ENCODE results near the gene ZCCHC24. TPM values are rescaled to one million over a fixed set of nuclear protein-coding genes. Genes with fewer than 3 reads are reported as not detected.
A peak's percentile ranks its signal among the peaks of the same experiment; 100 is the strongest.

Gene ZCCHC24
- total RNA-seq, 1 experiment from 2014 or later: 8.7 TPM

DNA sequence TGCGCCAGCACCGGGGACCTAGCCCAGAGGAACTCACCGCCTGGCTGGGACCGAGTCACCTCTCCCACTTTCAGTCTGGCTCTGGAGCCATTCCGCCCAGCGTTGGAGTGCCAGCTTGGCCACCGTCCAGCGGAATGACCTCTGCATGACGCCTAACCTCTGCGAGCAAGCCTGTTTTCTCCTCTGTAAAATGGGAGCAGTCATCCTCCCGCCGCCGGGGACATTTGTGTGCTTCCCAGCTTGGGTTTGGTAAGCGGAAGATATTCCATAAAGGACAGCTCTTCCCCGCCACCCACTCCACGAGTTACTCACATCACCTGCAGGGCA, 1.3 kb upstream of the ZCCHC24 start:
- no peak for DNase-seq (ENCODE audit: low spot score)

DNA sequence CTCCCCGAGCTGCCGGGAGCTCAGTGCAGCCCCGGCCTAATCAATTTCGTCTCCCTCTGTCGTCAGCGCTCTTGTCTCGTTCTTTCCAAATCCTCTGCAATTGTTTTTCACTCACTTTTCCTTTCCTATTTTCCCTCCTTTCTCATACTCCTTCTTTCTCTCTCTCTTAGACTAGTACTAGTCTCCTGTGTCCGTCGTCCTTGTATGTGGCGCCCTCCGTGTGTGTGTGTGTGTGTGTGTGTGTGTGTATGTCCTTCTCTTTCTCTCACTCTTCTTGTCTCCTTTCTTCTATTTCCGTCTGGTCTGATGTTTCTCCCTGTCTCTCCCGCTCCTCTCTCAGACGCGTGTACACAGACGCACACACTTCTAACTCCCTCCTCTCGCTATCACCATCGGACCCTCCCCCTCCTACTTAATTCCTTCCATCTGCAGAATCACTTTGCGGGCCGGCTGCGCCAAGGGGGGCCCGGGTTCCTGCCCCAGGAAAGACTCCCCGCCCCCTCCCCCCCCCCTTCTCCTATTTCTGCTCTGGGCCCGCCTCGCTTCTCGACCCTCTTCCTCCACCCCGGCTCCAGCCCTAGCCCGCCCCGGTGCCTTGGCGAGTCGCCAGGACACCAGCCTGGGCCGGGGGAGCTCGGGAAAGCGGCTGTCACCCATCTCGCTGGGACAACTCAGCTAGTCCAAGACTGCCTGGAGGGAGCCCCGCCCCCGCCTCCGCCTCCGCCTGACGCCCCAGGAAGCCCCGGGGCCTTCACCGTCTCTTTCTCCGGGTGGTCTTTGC, 743 bp upstream of the ZCCHC24 start:
- DNase-seq (ENCODE audit: low spot score): no peak

DNA sequence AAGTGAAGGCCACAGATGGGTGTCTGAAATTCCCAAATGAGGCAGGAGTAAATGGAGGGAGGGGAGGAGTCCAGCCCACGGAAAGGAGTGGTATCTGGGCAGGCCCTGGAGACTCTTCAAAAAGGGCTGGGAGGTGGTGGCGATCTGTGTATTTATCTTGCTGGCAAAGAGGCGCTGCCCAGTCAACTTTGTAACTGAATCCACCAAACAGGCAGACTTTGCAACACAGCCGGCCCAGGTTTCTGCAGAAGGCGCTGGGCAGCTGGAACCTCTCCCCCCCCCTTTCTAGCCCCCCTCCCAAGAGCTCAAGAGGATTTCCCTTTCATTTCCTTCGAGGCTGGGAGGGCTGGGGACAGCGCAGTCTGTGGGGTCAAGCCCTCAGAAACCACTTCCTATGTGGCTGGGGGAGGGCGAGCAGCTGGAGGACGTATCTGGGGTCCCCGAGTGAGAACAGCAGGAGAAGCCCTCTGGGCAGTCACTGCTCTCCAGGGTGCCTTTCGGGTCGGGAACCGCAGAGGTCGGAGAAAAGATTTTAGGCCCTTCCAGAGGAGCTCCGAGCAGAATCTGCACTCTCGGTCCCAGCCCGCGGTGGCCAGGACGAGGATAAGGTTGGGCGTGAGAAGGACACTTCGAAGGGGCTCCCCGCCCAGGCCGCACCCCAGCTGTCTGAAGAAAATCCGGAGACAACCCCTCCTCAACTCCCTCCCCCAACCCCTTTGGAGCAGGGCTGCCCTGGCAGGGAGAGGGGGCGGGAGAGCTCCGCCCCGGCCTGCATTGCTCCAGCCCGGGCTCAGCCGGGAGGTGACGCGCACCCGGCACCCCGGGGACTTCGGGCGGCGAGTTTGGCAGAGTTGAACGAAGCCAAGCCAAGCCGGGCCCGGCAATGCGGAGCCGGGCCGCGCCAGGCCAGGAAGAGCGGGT, 965 bp downstream of the ZCCHC24 start:
- peak; percentile 76 for DNase-seq (ENCODE audit: low spot score)

DNA sequence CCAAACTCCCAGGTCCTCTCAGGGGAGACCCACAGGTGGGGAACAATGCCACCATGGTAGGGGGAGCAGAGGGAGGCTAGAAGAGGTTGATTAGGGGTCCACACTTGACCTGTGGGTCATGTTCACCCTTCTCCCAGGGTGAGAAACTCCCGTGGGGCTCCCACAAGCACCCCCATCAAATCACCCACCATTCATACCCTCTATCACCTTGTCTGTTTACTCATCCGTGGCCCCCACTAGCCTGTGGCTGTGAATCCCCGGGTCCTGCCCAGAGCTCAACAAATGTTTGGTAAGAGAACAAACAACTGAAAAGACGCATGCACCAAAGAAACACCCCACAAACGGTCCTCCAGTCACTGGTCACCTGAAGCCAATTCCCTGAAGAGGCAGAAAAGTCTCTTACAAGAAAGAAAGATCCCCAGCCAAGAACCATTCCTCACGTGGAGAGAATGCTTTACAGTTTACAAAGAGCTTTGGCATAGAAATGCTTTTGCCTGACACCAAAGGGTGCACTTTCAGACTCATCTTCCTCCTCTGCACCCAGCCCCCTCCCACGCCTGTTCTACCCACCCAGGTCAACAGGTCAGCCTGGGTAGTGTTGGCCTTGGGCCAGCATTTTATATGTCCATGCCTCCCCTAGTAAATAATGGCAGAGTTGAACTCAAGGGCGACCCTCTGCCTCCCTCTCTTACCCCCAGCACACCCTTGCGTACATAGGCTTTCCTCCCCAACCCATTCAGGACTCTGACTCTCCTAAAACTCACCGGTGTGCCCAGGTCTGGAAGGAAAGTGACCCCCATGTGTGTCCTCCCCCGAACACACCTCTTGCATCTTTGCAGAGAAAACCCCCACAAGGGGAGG, 1.9 kb downstream of the ZCCHC24 start:
- no peak for DNase-seq (ENCODE audit: low spot score)

DNA sequence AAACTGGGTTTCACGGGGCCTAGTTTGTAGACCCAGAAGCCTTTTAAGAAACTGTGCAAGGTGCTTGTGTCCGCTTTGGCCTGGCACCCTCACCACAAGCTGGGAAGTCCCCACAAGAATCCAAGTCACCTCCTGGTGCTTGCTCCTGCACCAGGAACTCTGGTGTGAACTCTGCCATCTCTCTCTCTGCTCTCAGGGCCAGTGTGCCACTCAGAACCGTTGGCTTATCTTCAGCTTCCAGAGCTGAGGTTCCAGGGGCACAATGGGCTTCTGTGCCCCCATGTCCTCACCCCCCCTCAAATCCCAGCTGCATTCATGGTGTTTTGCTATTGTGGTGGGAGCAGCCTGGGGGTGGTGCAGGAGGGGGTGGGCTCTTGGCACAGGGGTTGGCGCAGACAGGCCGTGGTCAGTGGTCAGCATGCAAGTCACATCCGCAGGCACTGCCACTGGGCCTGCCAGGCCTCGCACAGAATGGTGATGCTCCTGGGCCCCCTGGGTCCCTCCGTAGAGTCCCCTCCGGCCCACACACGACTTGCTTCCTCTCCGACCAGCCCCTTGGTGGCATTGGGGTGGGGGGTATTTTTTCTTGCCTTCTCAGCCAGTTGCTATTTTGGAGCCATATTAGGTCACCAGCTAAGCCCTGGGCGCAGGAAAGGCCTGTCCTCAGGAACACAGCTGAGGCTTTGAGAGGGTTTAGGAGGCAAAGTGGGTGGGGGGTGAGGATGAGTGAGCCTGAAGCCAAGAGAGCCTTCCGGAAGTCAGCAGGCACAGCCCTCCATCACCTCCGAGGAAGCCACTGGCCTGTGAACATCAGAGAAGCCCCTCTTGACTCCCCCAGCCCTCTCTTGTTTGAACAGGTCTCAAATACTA, 3.0 kb downstream of the ZCCHC24 start:
- no peak for DNase-seq (ENCODE audit: low spot score)

DNA sequence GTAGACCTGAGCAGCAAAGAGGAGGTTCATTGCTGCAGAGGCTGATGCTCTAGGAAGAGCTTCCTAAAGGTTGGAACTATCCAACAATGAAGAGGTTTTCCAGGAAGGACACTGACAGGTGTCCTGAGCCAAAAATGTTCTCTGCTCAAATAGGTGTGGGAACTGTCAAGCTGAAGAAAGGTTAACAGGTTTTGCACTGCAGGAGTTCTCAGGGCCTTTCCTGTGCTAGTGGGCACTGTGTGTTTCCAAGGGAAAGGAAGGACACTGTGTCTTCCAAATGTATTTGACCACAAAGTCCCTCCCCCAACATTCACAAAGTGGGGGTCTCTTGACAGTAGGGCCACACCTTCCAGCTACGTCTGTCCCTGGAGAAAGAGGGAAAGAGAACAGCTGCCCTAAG, 4.0 kb downstream of the ZCCHC24 start:
- DNase-seq (ENCODE audit: low spot score): no peak

DNA sequence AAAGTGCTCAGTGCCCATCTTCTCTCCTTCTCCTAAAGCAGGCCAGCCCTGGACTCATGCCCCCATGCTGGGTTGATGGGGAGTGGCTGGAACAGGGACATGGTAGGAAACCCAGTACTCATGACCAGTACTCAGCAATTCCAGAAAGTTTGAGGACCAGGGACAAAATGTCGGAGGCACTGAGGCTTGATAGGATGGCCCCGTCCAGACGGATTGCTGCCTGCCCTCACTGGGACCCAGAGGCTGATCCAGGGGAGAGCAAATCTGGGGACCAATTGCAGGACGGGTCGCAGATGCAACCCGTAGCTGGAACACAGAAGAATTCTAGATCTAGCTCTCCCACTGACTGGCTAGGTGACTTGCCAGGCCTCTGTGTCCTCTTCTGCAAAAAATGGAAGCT, 5.1 kb downstream of the ZCCHC24 start:
- no peak for DNase-seq (ENCODE audit: low spot score)

DNA sequence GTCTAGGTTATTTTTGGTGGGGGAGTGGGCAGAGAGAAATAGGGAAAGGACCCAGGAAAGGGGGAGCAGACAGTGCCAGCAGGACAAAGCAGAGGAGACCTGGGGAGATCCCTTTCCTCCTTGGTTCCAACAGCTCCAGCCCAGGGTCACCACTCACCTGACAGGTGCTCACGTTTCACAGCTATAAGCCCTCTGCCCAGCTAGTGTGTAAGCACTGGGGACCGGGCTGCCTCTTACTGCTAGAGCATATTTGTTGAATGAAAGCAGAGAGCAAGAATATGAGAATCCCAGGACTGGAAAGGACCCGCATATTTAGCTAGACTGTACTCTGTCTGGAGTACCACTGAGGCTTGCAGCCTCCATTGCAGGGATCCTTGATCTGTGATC, 6.7 kb downstream of the ZCCHC24 start:
- no peak for DNase-seq (ENCODE audit: low spot score)

DNA sequence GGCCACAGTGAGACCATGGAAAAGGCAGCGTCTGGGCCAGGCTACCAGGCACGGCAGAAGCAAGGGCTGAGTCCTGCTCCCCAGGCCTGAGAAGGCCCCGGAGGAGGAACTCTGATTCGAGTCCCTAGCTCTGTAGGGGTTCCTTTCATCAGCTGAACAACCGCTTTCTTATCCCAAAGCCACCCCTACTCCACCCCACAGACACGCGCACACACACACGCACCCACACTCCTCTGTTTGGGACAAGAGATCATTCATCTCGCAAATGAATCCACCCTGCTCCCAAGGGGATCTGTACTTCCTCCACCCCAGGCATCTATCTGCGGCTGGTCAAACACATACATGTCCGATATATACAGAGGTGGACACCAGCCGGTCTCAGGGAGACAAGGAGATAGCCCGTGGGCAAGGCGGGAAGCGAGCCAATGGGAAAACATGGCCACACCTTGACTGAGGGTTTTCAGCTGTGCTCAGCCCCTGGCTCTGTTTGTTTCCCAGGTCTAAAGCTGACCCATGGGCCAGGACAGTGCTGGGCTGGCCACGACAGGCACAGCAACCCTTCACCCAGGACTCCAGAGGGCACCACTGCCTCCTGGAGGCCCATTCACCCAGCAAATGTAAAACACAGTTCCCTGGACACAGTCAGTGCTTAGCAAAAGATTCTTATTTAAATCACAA, 7.3 kb downstream of the ZCCHC24 start:
- no peak for DNase-seq (ENCODE audit: low spot score)

DNA sequence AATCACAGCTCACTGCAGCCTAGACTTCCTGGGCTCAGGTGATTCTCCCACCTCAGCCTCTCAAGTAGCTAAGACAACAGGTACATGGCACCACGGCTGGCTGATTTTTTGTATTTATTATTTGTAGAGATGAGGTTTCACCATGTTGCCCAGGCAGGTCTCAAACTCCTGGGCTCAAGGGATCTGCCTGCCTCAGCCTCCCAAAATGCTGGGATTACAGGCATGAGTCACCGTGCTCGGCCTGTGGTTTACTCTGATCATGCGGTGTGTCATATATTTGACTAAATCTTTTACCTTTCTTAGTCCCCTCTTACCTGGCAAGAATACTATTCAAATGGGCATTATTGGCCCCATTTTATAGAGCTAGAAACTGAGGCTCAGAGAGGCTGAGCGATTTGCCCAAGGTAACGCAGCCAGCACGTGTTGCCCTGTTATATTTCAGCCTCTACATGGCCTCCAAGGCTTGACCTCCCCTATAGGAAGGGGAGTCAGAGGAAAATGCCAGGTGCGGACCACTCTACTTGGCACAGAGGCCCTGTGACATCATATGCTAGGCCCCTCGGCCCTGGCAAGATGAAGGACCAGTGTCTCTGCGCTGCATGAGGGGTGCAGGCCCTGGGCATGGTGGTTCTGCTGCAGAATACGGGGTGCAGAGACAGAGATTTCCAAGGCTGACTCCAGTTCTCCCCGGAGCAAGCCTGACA, 8.2 kb downstream of the ZCCHC24 start:
- no peak for DNase-seq (ENCODE audit: low spot score)

DNA sequence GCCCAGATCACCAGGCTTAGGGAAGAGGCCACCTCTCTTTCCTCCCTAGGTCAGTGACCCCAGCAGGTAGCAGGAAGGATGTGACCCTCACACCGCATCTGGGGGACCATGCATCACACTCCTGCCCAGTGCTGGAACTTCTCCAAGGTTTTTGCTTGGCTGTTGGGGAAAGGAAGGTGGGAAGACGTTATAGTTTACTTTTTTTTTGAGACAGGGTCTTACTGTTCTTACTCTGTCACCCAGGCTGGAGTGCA, 8.6 kb downstream of the ZCCHC24 start:
- DNase-seq (ENCODE audit: low spot score): no peak

DNA sequence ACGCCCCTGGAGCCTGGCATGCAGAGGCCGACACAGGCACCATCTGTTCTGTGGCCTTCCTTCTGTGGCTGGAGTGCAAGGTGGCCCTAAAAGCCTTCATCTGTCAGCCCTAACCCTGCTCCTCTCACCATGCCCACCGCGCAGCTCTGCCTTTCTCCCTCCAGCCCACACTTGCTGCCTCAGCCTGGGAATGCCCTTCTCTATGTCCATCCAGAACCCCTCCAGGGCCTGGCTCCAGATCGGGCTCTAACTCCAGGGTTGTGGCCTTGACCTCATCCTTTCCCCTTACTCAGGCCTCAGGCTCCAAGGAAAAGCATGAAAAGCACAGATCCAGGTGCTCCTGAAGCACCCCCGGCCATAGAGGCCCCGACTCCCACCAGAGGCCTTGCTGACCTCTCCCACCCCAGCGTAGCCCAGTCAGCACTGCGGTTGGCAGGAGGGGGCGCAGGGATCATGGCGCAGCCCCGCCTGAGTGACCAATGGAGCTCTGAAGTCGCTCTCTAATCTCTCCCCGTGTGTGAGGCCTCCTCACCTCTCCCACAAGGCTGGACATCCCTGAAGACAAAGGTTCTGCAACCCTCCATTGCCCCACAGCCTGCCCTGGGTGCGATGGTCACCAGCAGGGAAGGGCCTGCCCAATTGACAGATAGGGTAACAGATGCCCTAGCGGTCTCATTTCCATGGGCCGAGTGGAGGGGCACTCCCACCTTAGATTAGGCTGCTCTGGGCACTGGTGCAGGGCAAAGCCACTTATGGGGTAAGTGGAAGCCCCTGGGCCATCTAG, 9.2 kb downstream of the ZCCHC24 start:
- DNase-seq (ENCODE audit: low spot score): no peak

DNA sequence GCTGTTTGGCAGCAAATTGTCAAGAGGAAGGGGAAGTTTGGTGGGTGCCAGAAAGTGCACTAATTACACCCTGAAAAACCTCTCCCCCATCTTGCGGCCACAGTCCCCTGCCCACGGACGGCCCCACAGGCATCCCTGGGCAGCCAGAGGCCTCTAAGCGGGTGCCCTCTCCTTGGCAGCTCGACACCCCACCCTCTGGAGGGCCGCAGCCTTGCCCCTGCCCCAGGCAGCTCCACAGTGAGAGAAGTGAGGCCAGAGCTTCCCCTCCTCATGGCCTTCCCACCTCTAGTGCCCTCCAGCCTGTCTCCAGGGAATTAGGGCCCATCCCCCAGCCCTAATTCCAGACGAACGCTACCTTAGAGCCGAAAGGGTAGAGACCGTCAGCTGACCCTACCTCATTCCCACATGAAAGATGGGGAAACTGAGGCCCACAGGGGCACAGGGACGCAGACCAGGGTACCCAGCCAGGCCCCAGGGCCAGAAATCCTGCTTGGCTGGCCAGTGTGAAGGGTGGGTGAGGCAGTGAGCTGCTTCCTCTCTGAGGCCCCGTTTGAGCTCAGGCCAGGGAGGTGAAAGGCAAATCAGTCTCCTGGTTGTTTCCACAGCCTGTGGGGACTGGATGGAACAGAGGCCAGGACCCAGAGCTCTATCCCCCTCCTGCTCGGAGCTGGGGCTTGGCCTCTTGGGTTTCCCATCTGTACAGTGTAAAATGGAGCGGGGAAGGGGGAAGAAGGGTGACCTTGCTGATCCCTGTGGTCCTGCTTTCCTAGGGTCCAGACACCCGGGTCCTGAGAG, 10.0 kb downstream of the ZCCHC24 start:
- no peak for DNase-seq (ENCODE audit: low spot score)

DNA sequence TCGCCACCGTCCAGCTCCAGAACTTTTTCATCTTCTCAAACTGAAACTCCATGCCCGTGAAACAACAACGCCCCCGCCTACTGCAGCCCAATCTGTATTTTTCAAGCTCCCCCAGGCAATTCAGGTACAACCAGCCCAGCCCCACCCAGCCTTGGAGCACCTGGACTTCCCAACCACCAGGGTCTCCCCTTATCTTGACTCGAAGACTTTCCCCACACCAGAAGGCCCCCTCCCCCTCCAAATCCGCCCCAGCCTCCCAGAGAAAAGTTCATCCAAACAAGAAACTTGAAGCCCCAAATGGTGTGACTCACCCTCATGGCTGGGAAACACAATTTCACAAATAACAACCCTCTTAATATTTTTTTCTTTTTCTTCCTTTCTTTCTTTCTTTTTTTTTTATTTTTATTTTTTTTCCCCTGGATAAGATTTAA, 10.6 kb downstream of the ZCCHC24 start:
- peak; percentile 75 for DNase-seq (ENCODE audit: low spot score)

DNA sequence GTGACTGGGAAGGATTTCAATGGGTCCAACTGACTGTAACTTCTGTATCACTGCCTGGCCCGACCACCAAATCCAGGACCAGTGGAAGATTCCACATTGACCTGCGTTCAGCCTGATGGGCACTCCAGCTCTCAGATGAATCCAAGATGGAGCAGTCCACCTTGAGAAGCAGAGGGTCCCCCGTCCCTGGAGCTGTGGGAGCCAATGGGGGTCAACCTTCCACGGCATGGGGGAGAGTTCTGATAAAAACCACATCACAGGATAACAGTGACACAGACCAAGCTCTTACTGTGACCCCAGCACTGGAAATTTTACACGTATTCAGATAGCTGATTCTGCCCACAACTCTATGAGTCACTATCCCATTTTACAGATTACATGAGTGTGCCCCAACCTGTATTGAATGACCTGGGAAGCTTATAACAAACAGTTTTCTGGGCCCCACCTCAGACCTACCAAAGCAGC, 11.2 kb downstream of the ZCCHC24 start:
- DNase-seq (ENCODE audit: low spot score): peak; percentile 34

DNA sequence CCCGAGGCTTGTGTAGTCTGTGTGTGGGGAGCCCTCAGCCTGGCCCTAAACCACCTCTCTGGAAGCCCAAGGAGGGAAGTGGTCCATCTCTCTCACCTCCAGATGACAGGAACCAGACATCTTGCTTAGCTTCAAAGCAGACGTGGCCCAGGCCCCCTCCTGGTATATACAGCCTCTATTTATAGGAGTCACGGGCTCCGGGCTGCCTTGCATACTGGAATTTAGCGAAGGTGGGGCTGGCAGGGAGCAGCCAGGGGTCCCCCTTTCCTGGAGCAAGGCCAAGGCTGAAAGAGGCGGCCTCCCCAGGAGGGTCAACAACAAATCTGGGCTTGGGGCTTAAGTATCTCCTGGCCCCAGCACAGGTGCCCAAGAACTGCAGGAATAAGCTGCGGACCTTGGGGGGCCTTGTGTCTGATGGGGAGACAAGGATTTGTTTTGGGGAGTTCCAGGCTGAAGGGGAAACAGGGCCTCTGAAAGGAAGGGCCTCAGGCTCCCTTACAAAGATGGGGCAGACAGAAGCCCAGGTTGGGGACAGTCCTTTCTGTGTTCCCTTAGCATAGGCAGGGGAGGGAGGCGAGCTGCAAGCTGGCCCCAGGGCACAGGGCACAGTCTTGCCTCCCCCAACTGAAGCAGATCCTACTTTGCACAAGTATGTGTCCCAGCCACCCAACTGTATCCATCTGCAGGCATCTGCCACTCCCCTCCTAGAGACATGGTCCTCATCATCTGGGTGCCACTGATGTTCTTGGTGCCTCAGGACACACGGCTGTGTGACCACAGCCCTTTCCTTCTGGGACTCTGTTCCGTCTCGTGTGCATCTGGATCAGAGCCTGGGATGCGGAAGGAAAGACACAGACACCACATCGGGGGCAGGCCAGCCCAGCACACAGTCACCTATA, 11.9 kb downstream of the ZCCHC24 start:
- no peak for DNase-seq (ENCODE audit: low spot score)
